ENCODE measurements around the gene SYNGR3.

Gene SYNGR3

GRCh38 chr16:1992704-1993317, 3.0 kb downstream of the SYNGR3 start:
- DNase-seq = no peak

- DNase-seq = no peak
These were observed 4.0 kb downstream of the SYNGR3 start for GRCh38 chr16:1993731-1994131.

- DNase-seq = no peak
These were observed 8.0 kb downstream of the SYNGR3 start for GRCh38 chr16:1997494-1998359.

DNA sequence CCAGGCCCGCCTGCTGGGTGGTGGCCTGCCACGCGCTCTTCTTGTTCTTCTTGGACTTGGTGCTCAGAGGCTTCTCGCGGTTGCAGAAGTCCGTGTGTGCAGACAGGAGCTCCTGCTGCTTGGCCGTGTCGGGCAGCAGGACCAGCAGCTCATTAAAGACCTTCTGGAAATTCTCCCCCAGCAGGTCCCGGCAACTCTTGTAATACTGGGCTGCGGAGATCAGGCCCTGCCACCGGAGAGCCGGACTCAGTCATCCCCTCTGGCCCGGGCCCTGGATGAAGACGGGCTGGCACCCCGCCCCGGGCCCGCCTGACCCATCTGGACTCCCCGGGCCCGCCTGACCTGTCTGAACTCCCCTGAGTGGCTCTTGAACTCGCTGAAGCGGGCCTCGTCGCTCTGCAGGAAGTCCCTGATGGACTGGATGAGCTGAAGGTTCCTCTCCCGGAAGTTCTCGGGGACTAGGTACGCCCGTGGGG, 8.6 kb downstream of the SYNGR3 start:
- no peak for DNase-seq

DNA sequence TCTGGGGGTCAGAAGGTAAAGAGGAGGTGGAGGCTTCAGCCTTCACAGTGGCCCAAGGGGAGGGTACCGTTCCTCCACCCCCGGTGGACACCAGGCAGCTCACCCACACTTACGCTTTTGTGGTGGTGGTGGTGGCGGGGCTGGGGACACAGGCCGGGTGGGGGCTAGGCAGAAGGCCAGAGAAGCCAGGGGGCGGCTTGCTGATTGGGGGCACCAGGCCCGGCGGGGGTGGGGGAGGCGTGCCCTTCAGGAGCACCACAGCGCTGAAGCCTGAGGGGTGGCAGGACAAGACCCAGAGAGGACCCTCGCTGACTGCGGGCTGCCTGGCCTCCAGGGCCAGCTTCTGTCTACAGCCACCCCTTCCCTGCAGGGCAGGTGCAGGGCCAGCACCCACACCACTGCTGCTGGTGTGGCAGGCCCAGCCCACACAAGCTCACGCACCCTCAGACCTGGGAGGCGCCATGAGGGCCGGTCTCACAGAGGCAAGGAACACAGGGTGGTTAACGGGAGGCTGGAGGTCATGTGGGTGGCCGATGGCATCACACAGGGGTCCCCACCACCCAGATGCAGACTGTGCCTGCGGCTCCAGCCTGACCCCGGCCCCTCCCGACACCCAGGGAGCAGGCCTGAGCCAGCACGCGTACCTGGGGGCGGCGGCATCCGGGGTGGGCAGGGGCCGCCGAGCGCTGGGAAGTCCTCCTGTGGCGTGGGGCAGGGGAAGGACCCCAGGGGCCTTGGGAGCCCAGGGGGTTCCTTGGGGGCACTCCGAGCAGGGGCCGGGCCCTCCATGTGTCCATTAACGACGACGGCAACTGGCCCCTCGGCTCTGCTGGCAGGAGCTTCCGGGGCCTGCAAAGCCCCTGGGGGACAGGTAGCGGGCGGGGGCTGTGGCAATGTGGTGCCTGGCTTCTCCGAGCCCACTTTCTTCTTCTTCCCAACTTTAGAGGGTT, 9.4 kb downstream of the SYNGR3 start:
- DNase-seq = no peak

DNA sequence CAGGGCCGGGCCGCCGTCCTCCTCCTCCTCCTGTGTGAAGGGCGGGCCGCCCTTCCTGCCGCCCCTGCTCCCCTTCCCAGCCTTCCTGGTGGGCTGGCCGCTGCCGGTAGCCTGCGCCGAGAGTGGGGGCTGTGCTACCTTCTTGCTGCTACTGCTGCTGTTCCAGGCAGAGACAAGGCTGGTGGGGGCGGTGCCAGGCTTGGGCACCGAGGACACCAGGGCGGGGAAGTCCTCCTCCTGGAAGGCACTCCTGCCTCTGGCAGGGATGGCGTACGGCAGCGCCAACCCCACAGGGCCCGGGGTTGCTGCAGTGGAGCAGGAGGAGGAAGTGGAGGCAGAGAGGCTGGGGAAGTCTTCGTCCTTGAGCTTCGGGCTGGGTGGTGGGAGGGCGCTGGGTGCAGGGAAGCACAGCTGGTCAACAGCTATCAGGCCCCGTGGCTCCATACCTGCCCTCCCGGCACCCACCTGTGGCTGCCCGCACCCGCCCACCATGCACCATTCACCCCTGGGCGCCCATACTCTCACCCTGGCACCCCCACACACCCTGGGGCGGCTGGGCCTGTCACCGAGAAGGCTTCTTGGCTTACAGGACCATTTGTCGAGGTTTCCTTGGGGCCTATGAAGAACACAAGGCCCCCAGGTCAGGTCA, 10.2 kb downstream of the SYNGR3 start:
- no peak for DNase-seq

GRCh38 chr16:2001035-2001434, 11.3 kb downstream of the SYNGR3 start:
- DNase-seq = no peak

DNA sequence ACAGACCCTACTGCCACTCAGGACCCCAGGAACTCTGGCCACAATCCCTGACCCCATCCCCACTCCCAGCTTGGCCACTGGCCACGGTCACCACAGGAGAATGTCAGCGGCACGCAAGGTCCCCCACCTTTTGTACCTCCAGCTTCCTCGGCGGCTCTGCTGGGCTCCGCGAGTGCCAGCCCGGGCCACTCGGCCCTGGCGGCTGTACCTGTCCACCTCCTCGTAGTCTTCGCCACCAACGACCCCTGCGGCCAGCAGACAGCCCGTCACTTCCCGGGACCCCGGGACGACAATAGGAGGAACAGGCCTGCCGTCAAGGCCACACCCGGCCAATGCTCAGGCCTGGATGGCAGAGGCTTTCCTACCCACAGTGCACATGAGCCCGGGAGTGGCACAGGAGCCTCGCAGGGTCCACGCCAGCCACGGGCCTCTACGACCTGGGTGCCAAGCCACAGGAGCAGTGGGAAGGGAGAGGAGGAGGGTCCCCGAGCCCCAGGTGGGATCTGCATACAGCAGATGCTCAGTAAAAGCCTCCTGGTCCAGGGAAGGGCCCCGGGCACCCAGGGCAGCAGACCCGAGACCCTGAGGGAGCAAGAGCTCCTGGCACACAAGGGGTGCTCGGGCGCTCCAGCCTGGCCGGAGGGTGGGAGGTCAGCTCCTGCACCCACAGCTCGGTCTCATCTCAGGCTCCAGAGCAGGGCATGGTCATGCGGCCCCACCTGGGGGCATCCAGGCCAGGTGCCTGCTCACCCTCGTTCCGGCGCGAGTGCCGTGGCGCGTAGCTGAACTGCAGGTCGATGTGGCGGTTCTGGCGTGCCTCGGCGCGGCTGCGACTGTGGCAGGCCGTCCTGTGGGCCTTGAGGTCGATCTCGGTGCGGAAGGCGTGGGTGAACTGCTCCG, 11.9 kb downstream of the SYNGR3 start:
- DNase-seq = no peak

GRCh38 chr16:2002406-2003230, 12.8 kb downstream of the SYNGR3 start:
- DNase-seq = no peak

DNA sequence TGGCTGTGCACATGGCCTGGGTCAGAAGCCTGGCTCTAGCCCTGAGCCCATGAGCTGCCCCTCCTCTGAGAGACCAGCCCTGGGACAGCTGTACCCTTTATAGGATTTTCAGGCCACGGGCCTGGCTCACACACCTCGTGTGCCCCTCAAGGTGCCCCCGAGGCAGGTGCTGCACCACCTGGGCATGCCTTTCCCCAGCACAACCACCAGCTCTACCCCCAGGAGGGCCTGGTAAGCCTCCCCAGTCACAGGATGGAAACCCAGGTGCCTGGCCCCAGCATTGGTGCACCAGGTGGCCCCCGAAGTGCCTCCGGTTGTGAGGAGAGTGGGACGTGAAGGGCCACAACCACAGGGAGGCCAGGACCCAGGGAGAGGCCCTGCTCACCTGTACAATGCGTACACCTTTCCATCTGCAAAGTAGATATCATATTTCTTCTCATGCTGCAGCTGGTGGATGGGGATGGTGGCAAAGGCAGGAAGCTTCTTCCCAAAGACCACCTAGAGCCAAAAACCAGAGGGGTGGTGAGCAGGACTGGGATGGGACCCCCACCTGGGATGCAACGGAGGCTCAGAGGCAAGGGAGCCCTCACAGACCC, 13.6 kb downstream of the SYNGR3 start:
- no peak for DNase-seq

DNA sequence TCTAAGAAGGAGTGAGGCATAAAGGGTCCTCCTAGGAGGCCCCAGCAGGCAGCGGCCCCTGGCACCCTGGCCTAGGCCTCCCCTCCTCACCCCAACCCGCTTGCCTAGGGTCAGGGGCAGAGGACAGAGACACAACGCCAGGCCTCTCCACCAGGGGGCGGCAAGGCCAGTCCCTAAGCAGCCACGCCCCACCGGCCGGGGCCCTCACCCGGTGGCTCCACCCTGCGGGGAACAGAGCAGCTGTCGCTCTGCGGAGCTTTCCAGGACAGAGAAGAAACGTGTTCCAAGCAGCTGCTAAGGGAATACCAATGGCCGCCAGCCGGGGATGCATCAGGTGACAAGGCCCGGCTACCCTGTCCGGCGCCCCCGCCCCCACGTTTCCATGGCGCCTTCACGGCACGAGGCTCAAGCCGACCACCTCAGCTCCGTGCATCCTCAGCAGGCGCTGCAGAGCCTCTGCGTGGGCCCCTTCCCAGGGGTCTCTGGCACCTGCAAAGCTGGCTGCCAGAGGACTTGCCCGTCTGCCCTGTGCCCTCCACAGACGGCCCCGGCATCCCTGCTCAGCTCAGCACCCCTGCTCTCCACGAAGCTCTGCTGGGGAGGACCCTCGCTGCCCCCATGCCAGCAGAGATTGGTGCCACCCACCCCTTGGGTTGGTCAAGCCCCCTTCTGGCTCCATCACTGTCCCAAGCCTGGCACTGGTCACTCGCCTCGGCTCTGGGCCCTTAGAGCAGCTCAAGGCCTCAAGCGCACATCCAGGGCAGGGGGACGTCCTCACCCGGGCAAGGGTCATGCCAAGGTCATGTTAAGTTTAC, 14.3 kb downstream of the SYNGR3 start:
- DNase-seq = peak; percentile 94

- no peak for DNase-seq
These were observed 15.2 kb downstream of the SYNGR3 start for GRCh38 chr16:2004795-2005517.

GRCh38 chr16:2005646-2006045, 15.9 kb downstream of the SYNGR3 start:
- no peak for DNase-seq

GRCh38 chr16:2006317-2006716, 16.5 kb downstream of the SYNGR3 start:
- DNase-seq = no peak

DNA sequence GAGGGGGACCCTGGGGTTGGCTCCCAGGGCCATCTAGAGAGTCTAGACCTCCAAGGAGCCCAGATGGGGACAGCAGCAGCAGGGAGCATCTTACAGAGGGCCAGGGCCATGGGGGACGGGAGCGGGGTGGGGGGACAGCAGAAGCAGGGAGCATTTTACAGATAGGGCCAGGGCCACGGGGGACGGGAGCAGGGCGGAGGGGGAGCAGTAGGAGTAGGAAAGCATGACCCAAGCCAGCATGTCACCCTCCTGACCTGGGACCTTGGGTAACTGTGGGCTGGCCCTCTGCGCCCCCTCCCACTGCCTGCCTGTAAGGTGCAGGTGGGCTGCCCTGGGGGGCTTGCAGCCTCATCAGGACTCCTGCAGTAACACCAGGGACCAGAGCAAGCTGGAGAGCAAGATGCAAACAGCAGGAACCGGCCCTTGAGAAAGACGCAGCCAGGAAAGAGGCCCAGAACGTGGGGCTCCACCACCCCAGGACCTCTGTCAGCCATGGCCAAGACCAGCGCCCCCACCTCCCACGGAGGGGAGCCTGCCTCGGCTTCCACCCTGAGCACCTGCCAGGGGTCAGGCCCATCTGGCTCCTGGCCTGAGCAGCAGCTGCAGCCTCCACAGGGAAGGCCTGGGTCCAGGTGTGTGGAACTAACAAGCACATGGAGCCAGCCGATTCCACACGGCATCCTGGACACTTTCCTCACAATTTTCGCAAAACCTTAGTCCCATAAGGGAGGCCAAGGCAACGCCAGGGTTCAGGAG, 17.5 kb downstream of the SYNGR3 start:
- no peak for DNase-seq

DNA sequence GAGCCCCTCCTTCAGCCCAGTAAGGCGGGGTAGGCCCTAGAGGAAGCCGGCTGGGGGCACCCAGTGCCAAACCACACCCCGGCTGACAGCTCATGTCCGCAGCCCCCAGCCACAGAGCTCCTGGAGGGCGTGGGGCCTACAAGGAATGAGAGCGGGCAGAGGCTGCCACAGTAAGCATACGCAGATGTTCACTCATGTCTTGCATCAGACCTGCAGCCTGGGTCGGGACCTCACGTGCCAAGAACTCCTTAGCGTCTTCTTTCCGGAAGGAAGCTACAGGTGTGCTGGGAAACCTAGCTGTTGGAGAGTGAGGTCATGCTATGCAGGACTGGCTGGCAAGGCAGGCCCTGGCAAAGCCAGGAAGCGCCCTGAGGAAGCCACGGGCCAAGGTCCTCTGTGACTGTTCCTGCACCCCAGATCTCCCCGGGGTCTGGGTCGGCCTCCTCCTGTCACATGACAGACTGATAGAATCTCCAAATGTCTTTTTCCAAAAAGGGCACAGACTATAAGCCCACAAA, 18.3 kb downstream of the SYNGR3 start:
- peak; percentile 67 for DNase-seq

- DNase-seq = peak; percentile 64
These were observed 18.9 kb downstream of the SYNGR3 start for GRCh38 chr16:2008631-2009163.
